Parathyroid adenoma (tissue), 2 donors: ENCODE measurements around the gene PRLHR.

Source experiments
- H2AFZ ChIP-seq: fragments of 300-600 bp; sonication (generic); one replicate; pipeline ENCODE4 v1.7.0; 2017; ENCODE audit warnings: antibody characterized with exemption, mild to moderate bottlenecking
- H3K27ac ChIP-seq: fragments of 300-600 bp; sonication (generic); one replicate; pipeline ENCODE4 v1.7.0; 2017
- H3K27me3 ChIP-seq: fragments of 300-600 bp; sonication (generic); one replicate; pipeline ENCODE4 v1.7.0; 2017; ENCODE audit warnings: low read length; ENCODE audit not compliant: control insufficient read depth, insufficient read depth
- H3K36me3 ChIP-seq: fragments of 300-600 bp; sonication (generic); one replicate; pipeline ENCODE4 v1.7.0; 2017; ENCODE audit warnings: low read length; ENCODE audit not compliant: control insufficient read depth, insufficient read depth
- H3K4me1 ChIP-seq: fragments of 300-600 bp; sonication (generic); one replicate; pipeline ENCODE4 v1.7.0; 2017; ENCODE audit warnings: control low read depth
- H3K4me2 ChIP-seq: fragments of 300-600 bp; sonication (generic); one replicate; pipeline ENCODE4 v1.7.0; 2017; ENCODE audit warnings: low read length
- H3K4me3 ChIP-seq: fragments of 300-600 bp; sonication (generic); one replicate; pipeline ENCODE4 v1.7.0; 2017; ENCODE audit warnings: low read depth, low read length
- H3K79me2 ChIP-seq: fragments of 300-600 bp; sonication (generic); one replicate; pipeline ENCODE4 v1.7.0; 2017; ENCODE audit warnings: control low read depth
- H3K9ac ChIP-seq: fragments of 300-600 bp; sonication (generic); one replicate; pipeline ENCODE4 v1.7.0; 2017; ENCODE audit warnings: mild to moderate bottlenecking
- H3K9me3 ChIP-seq: fragments of 300-600 bp; sonication (generic); one replicate; pipeline ENCODE4 v1.7.0; 2017; ENCODE audit warnings: low read length; ENCODE audit not compliant: control insufficient read depth
- TF ChIP-seq, protein P1 (sequence below): fragments of 300-600 bp; sonication (generic); IDR thresholded peaks from one replicate; pipeline ENCODE4 v1.7.0; 2017; ENCODE audit warnings: antibody characterized with exemption, mild to moderate bottlenecking
- donor health status: primary hyperparathyroidism.

The PRLHR gene

DNA sequence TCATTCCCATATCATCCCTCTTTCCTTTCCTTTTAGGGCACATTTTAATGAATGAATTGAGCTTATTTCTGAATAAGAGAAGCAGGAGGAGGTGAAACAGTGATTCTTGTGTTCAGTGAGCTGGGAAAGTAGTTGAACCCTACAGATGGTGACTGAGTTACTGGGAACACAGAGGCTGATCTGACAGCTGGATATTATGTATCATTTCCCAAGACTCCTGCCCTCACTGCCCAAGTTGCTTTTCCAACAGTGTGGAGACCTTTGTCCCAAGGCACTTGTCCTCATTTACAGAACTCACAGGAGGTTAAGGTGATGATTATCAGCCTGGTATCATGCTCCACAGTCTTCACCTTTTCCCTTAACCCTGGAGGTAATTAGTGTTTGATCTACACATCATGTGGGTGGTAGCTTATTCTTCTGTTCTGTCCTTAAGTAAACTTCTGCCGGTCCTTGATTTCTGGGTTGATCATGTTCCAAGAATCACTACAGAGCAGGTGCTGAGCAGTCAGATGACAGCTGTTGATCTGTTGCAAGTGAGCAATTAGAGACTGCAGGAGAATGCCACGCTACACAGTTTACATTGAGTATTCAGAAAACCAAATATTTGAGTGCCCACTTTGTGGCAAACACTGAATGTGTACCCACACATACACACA is 2.6 kb downstream of the PRLHR start:
- Histone ChIP-seq H3K9me3 (no peaks in the 10 kb centered on the region), H3K36me3 (no peaks in the 10 kb centered on the region), H3K79me2 (no peaks in the 10 kb centered on the region), H3K27me3 (peaks cover 4% of the 10 kb centered on the region), H3K4me1 (no peaks in the 10 kb centered on the region), H3K4me2 (no peak overlapping the region), H3K27ac (no peak overlapping the region), H2AFZ (no peak overlapping the region), H3K9ac (no peak overlapping the region), H3K4me3 (no peak overlapping the region)
- TF ChIP-seq, protein P1, sequence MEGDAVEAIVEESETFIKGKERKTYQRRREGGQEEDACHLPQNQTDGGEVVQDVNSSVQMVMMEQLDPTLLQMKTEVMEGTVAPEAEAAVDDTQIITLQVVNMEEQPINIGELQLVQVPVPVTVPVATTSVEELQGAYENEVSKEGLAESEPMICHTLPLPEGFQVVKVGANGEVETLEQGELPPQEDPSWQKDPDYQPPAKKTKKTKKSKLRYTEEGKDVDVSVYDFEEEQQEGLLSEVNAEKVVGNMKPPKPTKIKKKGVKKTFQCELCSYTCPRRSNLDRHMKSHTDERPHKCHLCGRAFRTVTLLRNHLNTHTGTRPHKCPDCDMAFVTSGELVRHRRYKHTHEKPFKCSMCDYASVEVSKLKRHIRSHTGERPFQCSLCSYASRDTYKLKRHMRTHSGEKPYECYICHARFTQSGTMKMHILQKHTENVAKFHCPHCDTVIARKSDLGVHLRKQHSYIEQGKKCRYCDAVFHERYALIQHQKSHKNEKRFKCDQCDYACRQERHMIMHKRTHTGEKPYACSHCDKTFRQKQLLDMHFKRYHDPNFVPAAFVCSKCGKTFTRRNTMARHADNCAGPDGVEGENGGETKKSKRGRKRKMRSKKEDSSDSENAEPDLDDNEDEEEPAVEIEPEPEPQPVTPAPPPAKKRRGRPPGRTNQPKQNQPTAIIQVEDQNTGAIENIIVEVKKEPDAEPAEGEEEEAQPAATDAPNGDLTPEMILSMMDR: no peak

DNA sequence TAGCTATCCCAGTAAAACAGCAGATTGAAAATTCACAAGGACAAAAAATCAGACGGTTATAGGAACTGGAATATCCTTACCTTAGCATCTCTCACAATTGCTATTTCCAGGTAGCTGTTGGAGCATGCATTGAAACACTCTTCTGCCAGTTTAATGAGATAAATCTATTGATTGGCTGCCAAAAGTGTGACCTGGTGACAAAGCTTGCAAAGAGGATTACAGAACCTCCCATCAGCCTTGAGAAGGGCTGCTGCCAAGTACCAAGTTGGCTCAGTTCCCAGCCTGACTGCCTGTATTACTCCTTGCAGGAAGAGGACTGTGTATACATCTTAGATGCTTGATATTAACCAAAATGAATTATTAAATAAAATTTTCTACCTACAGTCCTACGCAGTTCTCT is 5.1 kb downstream of the PRLHR start:
- H3K27ac ChIP-seq: no peak overlapping the region
- no peak overlapping the region for H3K4me3 ChIP-seq
- no peaks in the 10 kb centered on the region for H3K36me3 ChIP-seq
- no peak overlapping the region for H3K9ac ChIP-seq
- H2AFZ ChIP-seq: no peak overlapping the region
- no peaks in the 10 kb centered on the region for H3K9me3 ChIP-seq
- H3K79me2 ChIP-seq: no peaks in the 10 kb centered on the region
- H3K27me3 ChIP-seq: peaks cover 4% of the 10 kb centered on the region
- TF ChIP-seq, protein P1: no peak
- no peaks in the 10 kb centered on the region for H3K4me1 ChIP-seq
- no peak overlapping the region for H3K4me2 ChIP-seq

DNA sequence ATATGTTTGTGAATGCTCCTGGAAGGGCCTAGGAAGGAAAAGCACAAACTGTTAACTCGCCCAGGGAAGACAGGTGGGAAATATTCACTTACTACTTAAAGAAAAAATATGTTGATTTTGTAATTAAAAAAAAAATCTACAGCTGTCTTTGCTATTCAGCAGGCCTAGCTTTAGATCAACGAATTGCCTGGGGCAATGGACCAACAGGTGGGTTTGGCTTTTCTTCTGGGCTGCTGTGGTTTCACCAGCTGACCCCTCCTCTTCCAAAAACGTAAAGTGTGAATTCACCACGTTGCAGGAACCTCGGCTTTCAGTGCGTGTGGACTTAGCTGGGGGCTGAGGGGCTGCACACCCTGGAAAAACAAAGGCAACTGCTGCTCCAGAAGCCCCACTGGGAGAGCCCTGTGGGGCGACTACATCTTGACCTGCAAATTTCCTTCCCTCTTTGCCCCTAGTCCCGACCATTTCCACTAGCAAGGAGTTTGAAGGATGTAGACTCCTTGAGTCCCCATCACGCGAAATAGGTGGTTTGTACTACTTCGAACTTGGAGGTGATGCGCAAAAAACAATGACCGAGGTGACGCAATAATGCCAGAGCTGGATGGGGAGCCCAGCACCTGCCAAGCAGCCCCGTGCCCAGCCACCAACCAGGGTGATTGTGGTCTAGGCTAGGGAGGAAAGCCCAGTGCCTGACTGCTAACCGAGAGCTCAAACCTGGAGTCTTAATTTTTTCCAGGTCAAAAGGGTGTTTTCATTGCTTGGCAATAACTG is 7.4 kb downstream of the PRLHR start:
- TF ChIP-seq, protein P1: no peak
- H2AFZ ChIP-seq: no peak overlapping the region
- no peak overlapping the region for H3K9ac ChIP-seq
- H3K4me1 ChIP-seq: no peaks in the 10 kb centered on the region
- H3K27me3 ChIP-seq: no peaks in the 10 kb centered on the region
- H3K4me3 ChIP-seq: no peak overlapping the region
- no peaks in the 10 kb centered on the region for H3K9me3 ChIP-seq
- no peaks in the 10 kb centered on the region for H3K79me2 ChIP-seq
- H3K36me3 ChIP-seq: no peaks in the 10 kb centered on the region
- no peak overlapping the region for H3K4me2 ChIP-seq
- H3K27ac ChIP-seq: no peak overlapping the region

DNA sequence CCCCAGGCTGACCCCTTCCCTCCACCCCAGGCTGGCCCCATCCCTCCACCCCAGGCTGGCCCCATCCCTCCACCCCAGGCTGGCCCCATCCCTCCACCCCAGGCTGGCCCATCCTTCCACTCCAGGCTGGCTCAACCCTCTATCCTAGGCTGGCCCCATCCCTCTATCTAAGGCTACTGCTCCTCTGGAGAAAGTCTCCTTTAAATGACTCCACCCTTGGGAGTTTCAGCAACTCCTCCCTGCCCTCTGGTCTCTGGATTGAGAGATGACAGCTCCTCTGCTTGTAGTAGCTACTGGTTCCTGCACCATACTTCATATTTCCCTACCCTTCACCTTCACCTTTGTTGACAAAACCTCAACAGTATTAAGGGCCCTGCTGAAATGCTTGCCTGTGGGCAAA is 8.5 kb downstream of the PRLHR start:
- TF ChIP-seq, protein P1: no peak

DNA sequence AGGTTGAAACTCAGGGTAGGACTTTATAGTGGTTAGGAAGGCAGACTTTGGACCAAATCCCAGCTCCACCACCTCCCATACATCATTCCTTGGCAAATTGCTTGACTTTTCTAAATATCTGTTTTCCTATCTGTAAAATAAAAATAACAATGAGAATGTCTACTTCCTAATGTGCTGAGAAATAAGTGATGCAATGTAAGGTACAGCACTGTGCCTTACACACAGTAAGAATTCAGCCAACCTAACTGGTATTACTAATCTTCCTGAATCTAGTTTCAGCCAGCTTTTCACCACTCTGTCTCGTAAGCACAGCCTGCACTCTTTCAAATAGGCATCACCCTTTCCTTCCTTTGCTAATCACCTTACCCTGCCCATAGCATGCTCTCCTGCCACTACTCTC is 9.7 kb downstream of the PRLHR start:
- H3K4me1 ChIP-seq: no peaks in the 10 kb centered on the region
- no peak overlapping the region for H3K9ac ChIP-seq
- H3K79me2 ChIP-seq: no peaks in the 10 kb centered on the region
- no peak overlapping the region for H3K27ac ChIP-seq
- no peaks in the 10 kb centered on the region for H3K9me3 ChIP-seq
- no peak overlapping the region for H3K4me2 ChIP-seq
- no peak overlapping the region for H2AFZ ChIP-seq
- TF ChIP-seq, protein P1: no peak
- no peaks in the 10 kb centered on the region for H3K36me3 ChIP-seq
- no peak overlapping the region for H3K4me3 ChIP-seq
- H3K27me3 ChIP-seq: no peaks in the 10 kb centered on the region

More for the DNA sequence above, 8.5 kb downstream of the PRLHR start:
- Histone ChIP-seq H3K79me2 (no peaks in the 10 kb centered on the region), H2AFZ (no peak overlapping the region), H3K4me2 (no peak overlapping the region), H3K9ac (no peak overlapping the region), H3K4me3 (no peak overlapping the region), H3K9me3 (no peaks in the 10 kb centered on the region), H3K27ac (no peak overlapping the region), H3K4me1 (no peaks in the 10 kb centered on the region), H3K36me3 (no peaks in the 10 kb centered on the region), H3K27me3 (no peaks in the 10 kb centered on the region)
